PC-9 (cell line): ENCODE measurements around the gene PPP1R2.

Experiments
- CTCF ChIP-seq: fragments of 200-600 bp; sonication (generic); conservative IDR thresholded peaks from 2 replicates; pipeline ENCODE4 v1.6.1; 2017; ENCODE audit warnings: mixed run types, antibody characterized with exemption, mild to moderate bottlenecking, moderate library complexity
- EZH2 ChIP-seq: fragments of 200-600 bp; sonication (generic); IDR thresholded peaks from 2 replicates; pipeline ENCODE4 v1.8.0; 2017; ENCODE audit warnings: antibody characterized with exemption, low read depth

GRCh38 chr3:195591220-195591619 lies 48.1 kb upstream of the PPP1R2 start:
- TF ChIP-seq CTCF (no peak), EZH2 (no peak)
